Stimulated activated CD4-positive, alpha-beta T cell treated with anti-CD3 and anti-CD28 coated beads, Interleukin-2, amount 100 ng/mL, for 4 hours (primary cell): ENCODE results near the gene TCF25.

Source experiments
- DNase-seq: peaks from one replicate; pipeline ENCODE4 v3.0.0-alpha.2; 2020; ENCODE audit warnings: low read depth

Gene TCF25

DNA sequence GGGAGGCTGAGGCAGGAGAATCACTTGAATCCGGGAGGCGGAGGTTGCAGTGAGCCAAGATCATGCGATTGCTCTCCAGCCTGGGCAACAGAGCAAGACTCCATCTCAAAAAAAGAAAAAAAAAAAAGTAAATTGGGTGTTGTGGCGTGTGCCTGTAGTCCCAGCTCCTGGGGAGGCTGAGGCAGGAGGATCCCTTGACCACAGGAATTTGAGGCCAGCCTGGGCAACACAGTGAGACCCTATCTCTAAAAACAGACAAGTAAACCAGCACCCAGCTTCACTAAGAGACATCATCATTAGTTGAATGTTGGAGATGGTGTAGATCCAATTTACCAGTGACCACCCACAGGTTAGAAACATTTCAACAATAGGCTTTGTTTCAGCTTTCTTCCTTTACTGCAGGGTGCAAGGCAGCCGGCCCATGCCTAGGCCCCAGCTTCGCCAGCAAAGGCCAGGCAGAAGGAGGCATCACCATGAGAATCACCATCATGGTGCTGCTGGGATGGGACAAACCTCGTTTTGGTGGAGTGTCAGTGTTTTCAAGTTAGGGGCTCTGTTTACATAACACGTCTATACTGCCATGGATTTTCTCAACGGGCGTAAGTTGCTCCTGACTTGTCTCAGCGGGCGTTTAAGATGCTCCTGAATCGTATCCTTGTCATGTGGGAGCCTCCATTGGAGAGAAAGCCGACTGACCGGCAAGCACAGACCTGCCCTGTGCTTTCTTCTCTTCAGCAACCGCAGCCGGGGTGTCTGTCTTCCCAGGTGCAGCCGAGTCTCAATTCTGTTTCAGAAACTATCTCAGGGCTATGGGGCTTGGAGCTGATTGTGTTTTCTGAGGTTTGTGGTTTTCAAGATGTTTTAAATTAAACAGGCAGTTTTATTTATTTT is 7.3 kb downstream of the TCF25 start:
- DNase-seq = no peak

DNA sequence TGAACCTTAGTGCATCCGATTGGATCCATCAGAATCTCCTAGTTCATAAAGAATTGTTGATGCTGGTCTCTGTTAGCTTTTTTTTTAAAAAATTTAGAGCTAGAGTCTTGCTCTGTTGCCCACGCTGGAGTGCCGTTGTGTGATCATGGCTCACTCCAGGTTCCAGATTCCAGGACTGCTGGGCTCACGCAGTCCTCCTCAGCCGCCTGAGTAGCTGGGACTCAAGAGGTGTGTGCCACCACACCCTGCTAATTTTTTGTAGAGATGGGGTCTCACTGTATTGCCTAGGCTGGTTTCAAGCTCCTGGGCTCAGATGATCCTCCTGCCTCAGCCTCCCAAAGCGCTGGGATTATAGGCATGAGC is 8.0 kb downstream of the TCF25 start:
- DNase-seq = no peak

- no peak for DNase-seq
These were observed 10.1 kb downstream of the TCF25 start for GRCh38 chr16:89883346-89884040.

GRCh38 chr16:89884041-89884421 is 10.6 kb downstream of the TCF25 start:
- no peak for DNase-seq

DNA sequence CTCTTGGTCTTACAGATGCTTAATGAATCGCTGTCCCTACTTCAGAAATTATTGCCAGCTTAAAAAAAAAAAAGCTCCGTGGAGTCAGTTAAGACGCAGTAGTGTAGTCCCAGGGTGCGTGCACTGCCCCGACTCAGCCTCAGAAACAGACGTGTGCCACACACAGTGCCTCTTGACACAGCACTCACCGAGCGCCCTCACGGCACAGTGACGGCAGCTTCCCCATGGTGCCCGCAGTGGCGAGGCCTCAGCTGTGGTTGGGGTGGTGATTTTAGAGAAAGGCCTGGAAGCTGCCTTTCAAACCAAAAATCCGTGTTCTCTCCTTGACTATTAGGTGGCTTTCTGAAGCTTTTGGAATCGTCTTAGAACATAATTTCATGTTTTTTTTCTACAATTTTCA is 13.9 kb downstream of the TCF25 start:
- no peak for DNase-seq

DNA sequence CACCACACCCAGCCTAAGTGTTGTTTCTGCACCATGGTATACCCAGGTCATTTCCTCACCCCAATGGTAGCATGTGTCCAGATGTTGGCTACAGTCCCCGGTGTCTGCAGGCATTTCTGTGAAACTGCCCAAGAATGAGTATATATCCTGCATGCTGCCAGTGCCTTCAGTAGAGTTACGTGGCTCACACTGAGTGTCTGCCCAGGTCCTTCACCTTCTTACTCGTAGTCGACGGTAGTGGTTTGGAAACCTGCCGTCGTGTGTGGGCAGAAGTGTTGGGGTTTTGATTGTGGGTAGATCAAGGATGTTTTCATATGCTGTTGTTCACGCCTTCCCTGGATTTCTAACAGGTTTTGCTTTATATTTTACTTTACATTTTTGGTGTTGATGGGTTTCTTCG is 16.8 kb downstream of the TCF25 start:
- no peak for DNase-seq

DNA sequence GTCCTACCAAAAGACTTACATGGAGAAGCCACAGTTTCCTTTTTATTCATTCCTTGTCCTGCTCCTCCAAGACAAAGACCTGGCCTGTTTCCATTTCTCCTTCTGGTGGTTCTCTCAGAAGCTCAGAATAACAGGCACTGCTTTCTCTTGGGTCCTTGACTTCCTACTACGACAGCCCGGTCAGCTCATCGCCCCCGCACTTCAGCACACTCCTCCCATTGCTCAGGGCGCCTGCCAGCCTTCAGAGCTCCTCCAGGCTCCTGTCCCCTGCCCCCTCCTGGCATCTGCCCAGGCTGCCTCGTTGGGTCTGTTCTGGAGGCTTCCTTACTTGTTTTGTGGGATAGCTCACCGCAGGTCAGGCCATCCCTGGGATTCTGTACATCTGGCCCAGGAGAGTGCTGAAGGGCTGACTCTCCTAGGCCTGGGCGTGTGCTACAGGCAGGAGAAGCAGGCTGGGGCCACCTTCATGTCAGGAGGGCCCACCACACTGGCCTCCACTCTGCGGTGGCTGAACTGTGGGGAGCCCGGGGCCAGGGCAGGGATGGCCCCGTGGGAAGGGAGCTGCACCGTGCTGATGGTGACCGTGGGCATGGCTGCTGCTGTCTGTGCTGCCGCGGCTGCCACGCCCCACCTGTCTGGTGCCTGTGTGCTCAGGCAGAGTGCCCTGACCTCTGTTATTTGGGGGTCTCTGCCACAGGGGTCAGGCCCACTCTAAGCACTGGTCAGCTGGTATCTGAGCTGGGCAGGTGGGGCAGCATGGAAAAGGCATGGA is 17.7 kb downstream of the TCF25 start:
- no peak for DNase-seq

GRCh38 chr16:89892055-89892630 is 18.8 kb downstream of the TCF25 start:
- DNase-seq = no peak

DNA sequence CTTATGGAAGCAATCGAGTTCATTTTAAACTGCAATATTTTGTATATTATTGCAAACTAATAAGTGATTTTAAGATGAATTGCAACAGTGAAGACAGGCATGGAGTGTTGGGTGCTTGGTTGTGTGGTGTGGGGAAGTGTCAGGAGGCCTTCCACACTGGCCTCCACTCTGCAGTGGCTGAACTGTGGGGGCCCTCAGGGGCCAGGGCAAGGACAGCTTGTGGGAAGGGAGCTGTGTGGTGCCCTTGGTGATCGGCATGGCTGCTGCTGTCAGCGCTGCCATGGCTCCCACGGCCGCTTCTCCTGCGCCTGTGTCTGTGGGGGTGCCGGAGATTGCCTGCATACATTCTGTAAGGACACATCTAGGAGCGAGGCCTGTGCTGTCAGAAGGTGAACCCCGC is 19.2 kb downstream of the TCF25 start:
- no peak for DNase-seq

GRCh38 chr16:89893642-89894548 is 20.5 kb downstream of the TCF25 start:
- no peak for DNase-seq

DNA sequence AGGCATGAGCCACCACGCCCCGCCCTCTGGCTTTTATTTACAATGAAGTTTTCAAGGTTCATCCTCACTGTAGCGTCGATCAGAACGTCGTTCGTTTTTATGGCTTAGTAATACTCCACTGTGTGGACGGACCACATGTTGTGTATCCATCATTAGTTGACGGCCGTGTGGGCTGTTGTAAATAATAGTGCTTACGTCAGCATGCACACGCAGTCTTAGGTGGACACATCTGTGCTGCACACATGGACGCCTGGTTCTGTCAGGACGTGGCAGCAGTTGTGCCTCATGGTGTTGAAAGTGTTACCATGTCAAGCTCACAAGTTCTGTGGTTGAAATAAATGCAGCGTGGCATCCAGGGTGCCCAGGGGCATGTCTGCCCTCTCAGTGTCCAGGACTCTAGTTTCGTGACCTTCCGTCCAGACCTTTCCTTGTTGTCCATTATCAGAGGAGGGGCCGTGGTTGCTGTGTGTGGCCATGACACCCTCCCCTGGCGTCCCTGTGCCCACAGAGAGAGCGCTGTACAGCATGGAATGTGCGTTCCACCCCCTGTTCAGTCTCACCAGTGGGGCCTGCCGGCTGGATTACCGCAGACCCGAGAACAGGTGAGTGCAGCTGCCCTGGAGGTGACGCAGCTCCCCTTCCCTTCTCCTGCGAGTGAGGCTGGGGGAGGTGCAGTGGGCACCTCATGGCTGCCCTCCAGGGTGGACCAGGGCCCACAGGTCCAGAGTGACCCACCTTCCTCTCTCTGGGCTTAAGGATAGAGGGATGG is 22.3 kb downstream of the TCF25 start:
- DNase-seq = no peak

DNA sequence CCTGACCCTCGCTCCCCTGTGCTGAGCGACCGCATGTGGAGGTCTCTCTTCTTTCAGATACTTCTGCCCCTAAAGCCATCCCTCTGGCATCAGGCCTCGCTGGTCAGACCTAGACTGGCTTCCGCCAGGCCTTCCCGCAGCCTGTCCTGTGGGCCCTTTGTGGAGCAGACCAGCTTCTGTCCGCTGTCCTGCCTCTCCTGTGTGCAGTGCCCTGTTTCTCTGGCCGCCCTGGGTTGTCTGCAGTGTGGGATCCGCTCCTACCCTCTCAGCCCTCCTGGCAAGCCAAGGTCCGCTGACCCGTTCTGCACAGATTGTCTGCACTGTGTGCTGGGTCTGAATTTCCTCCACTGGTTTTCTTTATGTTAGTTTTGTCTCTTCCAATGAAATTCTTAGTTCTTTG is 23.8 kb downstream of the TCF25 start:
- DNase-seq = no peak

GRCh38 chr16:89898201-89898967 is 25.0 kb downstream of the TCF25 start:
- DNase-seq = no peak

- DNase-seq = no peak
These were observed 26.6 kb downstream of the TCF25 start for GRCh38 chr16:89899879-89900481.

DNA sequence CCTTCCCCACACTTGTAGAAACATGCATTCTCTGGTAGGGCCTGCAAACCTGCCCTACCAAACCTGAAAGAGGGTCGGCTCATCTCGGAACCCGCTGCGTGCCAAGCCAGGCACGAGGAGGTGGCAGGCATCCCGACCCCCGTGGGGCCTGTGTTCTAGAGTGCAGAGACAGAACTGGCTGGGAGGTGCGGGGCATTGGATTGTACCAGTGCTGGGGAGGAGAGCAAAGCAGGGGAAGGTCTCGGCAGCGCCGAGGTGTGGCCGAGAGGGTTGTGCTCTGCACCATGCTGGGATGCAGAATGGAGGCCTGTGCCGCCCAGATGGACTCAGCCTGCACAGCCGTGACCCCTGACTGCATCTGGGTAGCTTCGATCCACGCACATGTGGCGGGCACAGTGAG is 27.5 kb downstream of the TCF25 start:
- no peak for DNase-seq

DNA sequence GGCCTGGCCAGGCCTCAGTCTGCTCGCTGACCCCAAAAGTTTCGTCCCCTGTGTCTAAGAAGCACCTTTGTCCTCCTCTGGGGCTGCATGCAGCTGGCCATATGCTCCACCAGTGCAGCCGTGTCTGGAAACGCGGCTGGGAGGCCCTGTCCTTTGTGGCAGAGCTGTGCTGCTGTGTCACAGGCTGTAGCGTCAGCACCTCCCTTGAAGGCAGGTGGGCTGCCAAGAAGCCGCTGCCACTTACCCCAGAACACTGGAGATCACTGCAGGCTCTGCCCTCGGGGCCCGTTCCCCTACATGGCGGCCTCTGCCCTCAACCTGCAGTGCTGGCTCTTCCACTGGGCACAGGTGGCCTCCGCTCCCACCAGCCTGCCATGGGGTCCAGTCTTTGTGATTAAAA is 29.6 kb downstream of the TCF25 start:
- no peak for DNase-seq

- no peak for DNase-seq
These were observed 30.6 kb downstream of the TCF25 start for GRCh38 chr16:89903908-89904515.

DNA sequence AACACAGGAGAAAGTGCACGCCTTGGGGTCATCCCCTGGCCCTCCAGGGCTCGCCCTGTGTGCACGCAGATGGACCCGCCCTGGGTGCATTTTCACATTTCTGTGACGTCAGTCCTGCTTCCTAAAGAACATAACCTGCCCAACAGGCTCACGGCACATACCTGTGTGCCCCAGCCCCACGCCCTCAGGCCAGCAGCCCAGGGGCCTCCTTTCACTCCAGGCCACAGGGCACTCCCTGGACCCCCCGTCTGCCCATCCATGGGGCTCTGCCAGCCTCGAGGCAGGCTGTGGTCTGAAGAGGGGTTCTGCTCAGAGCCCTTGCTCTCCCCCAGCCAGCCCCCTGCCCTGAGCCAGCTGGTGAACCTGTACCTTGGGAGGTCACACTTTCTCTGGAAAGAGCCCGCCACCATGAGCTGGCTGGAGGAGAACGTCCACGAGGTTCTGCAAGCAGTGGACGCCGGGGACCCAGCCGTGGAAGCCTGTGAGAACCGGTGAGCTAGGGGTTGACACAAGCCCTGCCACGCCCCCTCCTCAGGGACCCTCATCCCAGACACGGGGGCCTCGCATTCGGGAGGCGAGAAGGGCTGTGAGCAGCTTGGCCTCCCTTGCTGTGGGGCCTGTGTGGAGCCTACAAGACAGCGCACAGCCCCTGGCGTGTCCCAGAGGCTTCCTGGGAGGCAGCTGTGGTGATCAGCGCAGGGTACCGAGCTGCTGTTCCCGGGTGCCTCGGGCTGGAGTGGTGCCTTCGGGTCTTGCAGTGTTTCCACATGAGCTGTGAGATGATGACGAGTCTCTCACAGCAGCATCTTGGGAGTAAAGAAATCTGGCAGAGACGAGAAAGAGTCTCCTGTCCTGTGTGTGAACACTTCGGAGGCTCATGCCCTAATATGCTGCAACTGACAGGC is 31.5 kb downstream of the TCF25 start:
- no peak for DNase-seq
